Endometrial microvascular endothelial cells (primary cell): ENCODE measurements around the gene HPF1. TPM values are rescaled to one million over a fixed set of nuclear protein-coding genes. Genes with fewer than 3 reads are reported as not detected.

ENCODE experiments used
- total RNA-seq: library from RNA; depleted of rRNA; stranded (reverse); fragments of >200 nt; gene quantifications from one replicate; pipeline ENCODE4 v1.2.3, GENCODE V29; 2015; ENCODE audit errors: inconsistent ontology term

HPF1 gene
- total RNA-seq, 1 donor from 2014 or later, result 23.1 TPM

Other genes starting within 250 kb of the HPF1 start
- gene NEK1, start 145.4 kb downstream of the HPF1 start, total RNA-seq, result 4.4 TPM
- 24.2 TPM for gene CLCN3, start 137.4 kb downstream of the HPF1 start, total RNA-seq